Measurements from ENCODE around the gene DHRSX.
"Not testable (repeated sequence)": the region's sequence is repeated elsewhere in the genome, so short reads cannot be mapped to it uniquely, and the experiment has no call there.

DHRSX gene

GRCh38 chrX:2262668-2263055 is 238.1 kb downstream of the DHRSX start:
- Histone ChIP-seq H3K27ac (no peak overlapping the region), H3K4me3 (no peak overlapping the region)

DNA sequence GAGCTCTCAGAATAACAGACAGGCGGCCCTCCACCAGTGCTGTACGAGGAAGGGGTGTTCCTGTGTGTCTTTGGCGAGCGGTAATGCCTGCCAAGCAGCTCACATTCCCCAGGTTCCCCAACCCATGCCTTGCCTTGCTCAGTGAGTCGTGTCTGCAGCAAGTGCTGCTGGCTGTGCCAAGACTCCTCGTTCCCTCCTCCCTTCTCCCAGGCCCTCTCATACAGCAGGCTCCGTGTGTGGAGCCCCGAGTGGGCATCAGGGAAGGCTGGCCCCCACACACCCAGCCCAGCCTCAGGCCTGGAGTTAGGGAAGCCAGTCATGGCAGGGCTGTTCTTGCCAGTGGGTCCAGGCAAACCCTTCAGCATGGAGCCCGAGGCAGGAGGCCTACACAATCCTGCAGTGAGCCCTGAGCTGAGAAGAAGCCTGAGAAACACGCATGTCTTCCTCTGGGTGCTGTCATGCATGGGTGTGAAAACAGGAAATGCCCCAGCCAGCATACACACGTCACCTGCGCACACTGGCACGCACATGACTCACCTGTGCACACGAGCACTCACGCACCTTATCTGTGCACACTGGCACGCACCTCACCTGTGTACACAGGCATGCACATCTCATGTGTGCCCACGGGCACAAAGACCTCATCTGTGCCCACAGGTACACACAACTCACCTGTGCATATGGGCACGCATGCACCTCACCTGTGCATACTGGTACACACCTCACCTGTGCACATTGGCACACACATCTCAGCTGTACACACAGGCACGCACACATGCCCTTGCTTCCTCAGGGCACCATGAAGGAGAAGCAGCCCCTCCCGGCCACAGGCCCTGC is 238.7 kb downstream of the DHRSX start:
- Histone ChIP-seq H3K27ac (peak overlapping the region in 1 of 21 experiments; percentile 37), H3K4me3 (no peak overlapping the region)

DNA sequence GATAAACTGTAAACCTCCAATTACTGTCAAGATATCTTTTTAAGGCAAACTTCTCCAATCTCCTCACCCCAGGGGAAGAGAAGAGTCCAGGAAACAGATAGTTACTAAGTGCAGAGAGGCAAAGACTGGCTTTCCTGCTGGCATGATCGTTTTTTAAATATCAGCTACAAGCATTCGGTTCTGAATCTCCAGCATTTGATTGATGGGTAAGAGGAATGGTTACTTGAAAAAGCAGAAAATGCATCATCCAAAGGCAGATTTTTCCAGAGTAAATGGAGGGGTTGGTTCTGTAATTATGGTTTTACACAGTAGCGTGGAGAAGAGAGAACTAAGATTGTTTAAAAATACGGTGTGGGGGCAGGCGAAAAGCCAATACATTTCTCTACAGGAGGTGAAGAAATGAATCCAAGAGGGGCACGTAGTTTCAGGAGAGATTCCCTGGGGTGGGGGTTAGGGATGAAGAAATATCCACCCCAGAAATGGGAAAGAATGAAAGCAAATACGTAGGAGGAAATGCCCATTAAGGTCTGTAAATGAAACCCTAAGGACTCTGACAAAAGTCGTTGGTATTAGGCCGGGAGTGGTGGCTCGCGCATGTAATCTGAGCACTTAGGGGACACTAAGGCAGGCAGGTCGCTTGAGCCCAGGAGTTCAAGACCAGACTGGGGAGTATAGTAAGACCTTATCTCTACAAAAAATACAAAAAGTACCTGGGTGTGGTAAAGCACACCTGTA is 248.3 kb downstream of the DHRSX start:
- Histone ChIP-seq H3K4me3 (peak overlapping the region in 4 of 7 experiments; percentile 0 to 33 (median 18)), H3K27ac (peak overlapping the region in 4 of 21 experiments; percentile 8 to 56 (median 42))

DNA sequence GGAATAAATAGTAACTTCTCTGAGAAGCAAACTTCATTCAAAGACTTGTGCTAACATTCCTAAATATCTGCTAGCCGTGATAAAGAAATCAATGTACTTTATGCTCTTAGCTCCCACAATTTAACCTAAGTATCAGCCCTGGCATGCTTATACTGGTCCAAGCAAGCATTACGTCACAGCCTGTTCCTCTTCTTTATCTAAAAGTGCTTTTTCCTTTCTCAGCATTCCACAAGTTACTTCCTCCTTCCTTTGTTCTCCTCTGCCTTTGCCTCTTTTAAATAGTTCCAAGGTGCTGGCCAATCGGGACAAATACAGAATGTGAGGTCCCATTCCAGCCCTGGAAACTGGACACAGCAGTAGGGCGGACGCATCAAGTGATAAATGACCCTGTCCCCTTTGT is 249.6 kb downstream of the DHRSX start:
- Histone ChIP-seq H3K4me3 (no peak overlapping the region), H3K27ac (no peak overlapping the region)

DNA sequence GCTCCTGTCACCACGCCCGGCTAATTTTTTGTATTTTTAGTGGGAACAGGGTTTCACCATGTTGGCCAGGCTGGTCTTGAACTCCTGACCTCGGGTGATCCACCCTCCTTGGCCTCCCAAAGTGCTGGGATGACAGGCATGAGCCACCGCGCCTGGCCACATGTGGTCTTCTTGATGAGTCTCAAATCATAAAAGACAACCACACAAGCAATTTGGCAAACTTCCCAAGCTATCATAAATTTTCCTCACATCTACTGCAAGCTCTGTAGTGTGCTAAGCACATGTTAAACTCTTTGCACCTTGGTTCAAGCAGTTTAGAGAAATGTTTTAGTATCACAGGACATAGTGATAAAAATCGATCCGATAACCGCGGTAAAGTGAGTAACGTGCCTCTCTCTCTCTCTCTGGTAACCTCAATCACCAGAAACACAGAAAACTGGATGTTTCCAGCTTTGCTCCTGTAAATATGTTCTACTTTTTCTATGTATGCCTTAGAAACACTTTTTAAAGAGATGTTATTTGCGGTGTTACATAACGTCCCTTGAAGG is 256.8 kb downstream of the DHRSX start:
- H3K4me3 ChIP-seq: no peak overlapping the region
- H3K27ac ChIP-seq: no peak overlapping the region

DNA sequence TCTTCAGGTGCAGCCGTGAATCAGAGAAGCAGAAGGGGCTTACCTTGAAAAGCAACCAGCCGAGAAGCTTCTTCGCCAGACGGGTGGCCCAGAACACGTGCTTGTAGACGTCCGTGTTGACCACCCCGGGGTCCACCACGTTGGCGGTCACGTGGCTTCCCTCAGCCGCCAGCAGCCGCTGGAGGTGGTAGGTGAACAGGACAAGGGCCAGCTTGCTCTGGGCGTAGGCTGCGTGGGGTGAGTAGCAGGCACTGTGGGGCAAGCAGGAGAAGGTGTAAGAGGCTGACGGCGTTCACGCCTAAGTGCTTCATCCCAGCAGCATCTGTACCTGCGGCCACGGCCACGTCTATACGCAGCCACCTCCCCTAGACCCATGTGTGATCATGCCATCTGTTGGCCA is 257.8 kb downstream of the DHRSX start:
- Histone ChIP-seq H3K4me3 (no peak overlapping the region), H3K27ac (no peak overlapping the region)

GRCh38 chrX:2242326-2242725 is 258.4 kb downstream of the DHRSX start:
- H3K4me3 ChIP-seq: no peak overlapping the region
- no peak overlapping the region for H3K27ac ChIP-seq

GRCh38 chrX:2241496-2241895 is 259.3 kb downstream of the DHRSX start:
- H3K27ac ChIP-seq, H3K4me3 ChIP-seq: not testable (repeated sequence)

GRCh38 chrX:2240761-2241160 is 260.0 kb downstream of the DHRSX start:
- not testable (repeated sequence) for H3K27ac ChIP-seq, H3K4me3 ChIP-seq

- Histone ChIP-seq H3K4me3 (no peak overlapping the region), H3K27ac (no peak overlapping the region)
Observed at GRCh38 chrX:2237976-2238375, 262.8 kb downstream of the DHRSX start.

GRCh38 chrX:2231570-2232192 is 269.1 kb downstream of the DHRSX start:
- Histone ChIP-seq H3K27ac (no peak overlapping the region), H3K4me3 (no peak overlapping the region)

DNA sequence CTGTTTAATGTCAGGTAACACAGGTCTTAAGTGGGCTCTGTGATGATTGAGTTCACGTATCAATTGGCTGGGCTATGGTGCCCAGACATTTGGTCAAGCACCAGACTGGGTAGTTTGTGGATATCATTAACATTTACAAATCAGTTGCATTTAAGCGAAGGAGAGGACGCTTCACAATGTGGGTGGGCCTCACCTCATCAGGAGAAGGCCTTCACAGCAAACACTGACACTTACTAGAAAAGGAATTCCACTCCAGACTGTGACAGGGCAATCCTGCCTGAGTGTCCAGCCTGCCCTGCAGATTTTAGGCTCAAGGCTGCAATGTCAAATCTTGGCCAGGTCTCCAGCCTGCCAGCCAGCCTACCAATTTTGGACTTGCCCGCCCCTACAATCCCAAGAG is 270.3 kb downstream of the DHRSX start:
- H3K27ac ChIP-seq: no peak overlapping the region
- H3K4me3 ChIP-seq: no peak overlapping the region

DNA sequence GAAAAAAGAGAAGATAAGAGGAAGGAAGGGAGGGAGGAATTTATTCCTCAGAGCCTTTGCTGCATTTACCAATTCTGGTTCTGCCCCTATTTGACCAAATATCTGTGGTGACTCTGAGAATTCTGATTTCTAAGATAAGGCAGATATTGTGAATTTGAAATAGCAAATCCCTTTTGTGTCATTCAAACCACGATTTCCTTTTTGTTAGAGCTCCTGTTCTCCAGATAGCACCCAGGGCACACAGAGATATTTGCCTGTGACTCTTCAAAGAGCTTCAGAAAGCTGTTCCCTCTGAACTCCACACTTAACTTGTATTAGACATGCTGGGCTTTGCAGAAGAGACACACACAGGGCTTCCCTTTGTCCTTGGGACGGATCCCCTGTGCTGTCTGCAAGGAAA is 272.2 kb downstream of the DHRSX start:
- H3K27ac ChIP-seq: no peak overlapping the region

DNA sequence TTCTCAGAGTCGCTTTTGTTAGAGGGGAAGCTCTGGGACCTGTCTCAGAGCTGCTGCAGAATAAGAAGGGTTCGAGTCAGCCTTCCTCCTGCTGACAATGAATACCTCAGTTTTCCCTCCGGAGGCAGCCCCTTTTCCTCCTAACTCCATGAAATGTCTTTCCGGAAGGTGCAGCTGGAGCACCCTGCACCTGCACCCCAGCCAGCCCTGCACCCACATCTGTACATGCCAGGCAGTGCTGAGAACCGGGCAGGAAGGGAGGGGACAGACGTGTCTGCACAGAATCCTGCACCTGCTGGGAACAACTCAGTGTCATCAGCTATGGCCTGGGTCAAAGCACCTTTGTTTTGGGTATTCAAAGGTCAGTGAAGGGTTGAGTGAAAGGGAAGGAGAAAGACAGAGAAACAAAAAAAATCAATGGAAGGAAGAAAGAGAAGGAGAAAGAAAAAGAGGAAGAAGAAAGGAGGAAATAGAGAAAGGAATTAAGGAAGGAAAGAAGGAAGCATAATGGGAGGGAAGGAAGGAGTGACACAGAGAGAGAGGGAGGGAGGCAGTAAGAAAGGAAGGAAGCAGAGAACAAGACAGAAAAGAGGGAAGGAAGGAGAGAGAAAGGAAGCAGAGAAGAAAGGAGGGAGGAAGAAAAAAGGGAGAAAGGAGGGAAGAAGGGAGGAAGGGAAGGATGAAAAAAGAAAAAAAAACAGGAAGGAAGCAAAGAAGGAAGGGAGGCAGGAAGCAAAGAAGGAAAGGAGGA is 273.7 kb downstream of the DHRSX start:
- no peak overlapping the region for H3K27ac ChIP-seq
- no peak overlapping the region for H3K4me3 ChIP-seq

More for the DNA sequence above, 272.2 kb downstream of the DHRSX start:
- no peak overlapping the region for H3K4me3 ChIP-seq

GRCh38 chrX:2226182-2226581 is 274.6 kb downstream of the DHRSX start:
- no peak overlapping the region for H3K4me3 ChIP-seq
- no peak overlapping the region for H3K27ac ChIP-seq

GRCh38 chrX:2224597-2225235 is 276.1 kb downstream of the DHRSX start:
- Histone ChIP-seq H3K27ac (no peak overlapping the region), H3K4me3 (no peak overlapping the region)

GRCh38 chrX:2224161-2224560 is 276.6 kb downstream of the DHRSX start:
- Histone ChIP-seq H3K27ac (no peak overlapping the region), H3K4me3 (no peak overlapping the region)

DNA sequence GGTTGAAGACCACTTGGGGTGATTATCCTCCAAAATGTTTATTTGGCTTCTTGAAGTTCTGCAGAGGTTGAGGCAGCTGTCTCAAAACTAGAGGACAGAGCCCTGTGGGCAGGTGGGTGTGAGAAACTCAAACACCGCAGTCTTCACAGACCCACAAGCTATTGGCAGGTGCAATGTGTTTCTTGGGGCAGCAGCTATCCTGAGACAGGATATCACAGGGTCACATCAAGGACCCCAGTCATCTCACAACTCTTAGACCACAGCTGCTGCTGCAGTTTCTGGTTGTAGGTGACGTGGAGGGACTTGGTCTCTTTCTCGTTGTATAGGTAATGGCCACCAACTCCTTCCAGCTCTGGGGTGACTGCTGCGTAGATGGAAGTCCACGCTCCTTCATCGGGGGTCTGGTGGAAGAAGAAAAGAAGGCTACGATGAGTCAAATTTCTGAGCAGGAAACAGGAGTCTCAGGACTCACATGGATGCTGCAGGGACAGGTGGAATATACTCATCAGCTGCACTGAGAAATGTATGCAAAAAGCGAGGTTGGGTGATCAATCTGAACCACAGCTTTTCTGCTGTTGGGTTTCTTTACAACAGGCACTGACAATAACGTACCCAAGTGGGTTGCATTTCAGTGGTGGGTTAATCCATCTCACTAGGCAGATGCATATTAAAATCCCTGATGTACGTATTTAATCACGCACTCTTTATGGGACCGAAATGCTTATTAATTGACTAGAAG is 279.8 kb downstream of the DHRSX start:
- no peak overlapping the region for H3K4me3 ChIP-seq
- H3K27ac ChIP-seq: no peak overlapping the region

DNA sequence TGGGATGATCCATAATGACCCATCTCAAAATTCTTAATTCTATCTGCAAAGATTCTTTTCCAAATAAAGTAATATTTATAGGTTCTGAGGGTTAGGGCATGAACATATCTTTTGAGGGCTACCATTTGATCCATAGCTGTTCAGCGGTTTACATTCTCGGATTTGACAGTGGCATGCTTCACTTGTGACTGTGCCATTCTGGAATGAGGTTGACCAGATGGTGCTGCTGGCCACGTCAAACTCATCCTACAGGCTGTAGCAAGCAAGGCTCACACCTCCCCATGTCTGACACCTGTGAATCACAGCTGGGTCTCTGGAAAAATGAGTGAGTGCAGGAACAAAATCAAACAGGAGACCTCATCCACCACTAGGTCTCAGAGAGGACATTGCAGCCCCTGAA is 280.5 kb downstream of the DHRSX start:
- Histone ChIP-seq H3K4me3 (no peak overlapping the region), H3K27ac (no peak overlapping the region)
